ENCODE measurements around the gene ANK2. TPM values are rescaled to one million over a fixed set of nuclear protein-coding genes. Genes with fewer than 3 reads are reported as not detected.

Gene ANK2
- total and polyA plus RNA-seq, 4 donors, result 0.32 to 2.2 (median 1.0) TPM

- TF ChIP-seq, protein P1, sequence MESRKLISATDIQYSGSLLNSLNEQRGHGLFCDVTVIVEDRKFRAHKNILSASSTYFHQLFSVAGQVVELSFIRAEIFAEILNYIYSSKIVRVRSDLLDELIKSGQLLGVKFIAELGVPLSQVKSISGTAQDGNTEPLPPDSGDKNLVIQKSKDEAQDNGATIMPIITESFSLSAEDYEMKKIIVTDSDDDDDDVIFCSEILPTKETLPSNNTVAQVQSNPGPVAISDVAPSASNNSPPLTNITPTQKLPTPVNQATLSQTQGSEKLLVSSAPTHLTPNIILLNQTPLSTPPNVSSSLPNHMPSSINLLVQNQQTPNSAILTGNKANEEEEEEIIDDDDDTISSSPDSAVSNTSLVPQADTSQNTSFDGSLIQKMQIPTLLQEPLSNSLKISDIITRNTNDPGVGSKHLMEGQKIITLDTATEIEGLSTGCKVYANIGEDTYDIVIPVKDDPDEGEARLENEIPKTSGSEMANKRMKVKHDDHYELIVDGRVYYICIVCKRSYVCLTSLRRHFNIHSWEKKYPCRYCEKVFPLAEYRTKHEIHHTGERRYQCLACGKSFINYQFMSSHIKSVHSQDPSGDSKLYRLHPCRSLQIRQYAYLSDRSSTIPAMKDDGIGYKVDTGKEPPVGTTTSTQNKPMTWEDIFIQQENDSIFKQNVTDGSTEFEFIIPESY (IDR thresholded peaks at IDR 0.05), result no peak
- no peak for TF ChIP-seq HNF4A (conservative IDR thresholded peaks at IDR 0.05)
- TF ChIP-seq HNF4G (IDR thresholded peaks at IDR 0.05), result no peak
These were observed 267.4 kb downstream of the ANK2 start (continued) for GRCh38 chr4:113316879-113317278.

- no peak overlapping the region for H3K9ac ChIP-seq (ENCODE audit: low read depth in 1 of 2, low read length in 2 of 2)
- H3K27me3 ChIP-seq (ENCODE audit: control insufficient read depth in 4 of 4, insufficient read depth in 4 of 4, low read length in 3 of 4), result no peaks in the 10 kb centered on the region
- 92% methylated on average over 5 of the region's 5 CpGs for WGBS
- TF ChIP-seq HNF4A (conservative IDR thresholded peaks at IDR 0.05) (no peak), TAF1 (conservative IDR thresholded peaks at IDR 0.05) (no peak), RAD21 (IDR thresholded peaks at IDR 0.05) (no peak), ATF3 (IDR thresholded peaks at IDR 0.05) (no peak), EGR1 (IDR thresholded peaks at IDR 0.05; ENCODE audit: low read depth in 2 of 2) (no peak), RXRA (IDR thresholded peaks at IDR 0.05) (no peak), FOXA2 (IDR thresholded peaks at IDR 0.05) (no peak), YY1 (IDR thresholded peaks at IDR 0.05) (no peak), GABPA (IDR thresholded peaks at IDR 0.05 in 1 of 2, conservative IDR thresholded peaks at IDR 0.05 in 1 of 2) (no peak), FOXA1 (IDR thresholded peaks at IDR 0.05) (no peak), CTCF (IDR thresholded peaks at IDR 0.05; ENCODE audit: low read depth, low read length, missing input control) (no peak), JUND (IDR thresholded peaks at IDR 0.05) (no peak), HNF4G (IDR thresholded peaks at IDR 0.05) (no peak), MAX (IDR thresholded peaks at IDR 0.05) (no peak), NR2F2 (IDR thresholded peaks at IDR 0.05) (no peak)
- TF ChIP-seq, protein P1 (IDR thresholded peaks at IDR 0.05), result no peak
- TF ChIP-seq, protein P2, sequence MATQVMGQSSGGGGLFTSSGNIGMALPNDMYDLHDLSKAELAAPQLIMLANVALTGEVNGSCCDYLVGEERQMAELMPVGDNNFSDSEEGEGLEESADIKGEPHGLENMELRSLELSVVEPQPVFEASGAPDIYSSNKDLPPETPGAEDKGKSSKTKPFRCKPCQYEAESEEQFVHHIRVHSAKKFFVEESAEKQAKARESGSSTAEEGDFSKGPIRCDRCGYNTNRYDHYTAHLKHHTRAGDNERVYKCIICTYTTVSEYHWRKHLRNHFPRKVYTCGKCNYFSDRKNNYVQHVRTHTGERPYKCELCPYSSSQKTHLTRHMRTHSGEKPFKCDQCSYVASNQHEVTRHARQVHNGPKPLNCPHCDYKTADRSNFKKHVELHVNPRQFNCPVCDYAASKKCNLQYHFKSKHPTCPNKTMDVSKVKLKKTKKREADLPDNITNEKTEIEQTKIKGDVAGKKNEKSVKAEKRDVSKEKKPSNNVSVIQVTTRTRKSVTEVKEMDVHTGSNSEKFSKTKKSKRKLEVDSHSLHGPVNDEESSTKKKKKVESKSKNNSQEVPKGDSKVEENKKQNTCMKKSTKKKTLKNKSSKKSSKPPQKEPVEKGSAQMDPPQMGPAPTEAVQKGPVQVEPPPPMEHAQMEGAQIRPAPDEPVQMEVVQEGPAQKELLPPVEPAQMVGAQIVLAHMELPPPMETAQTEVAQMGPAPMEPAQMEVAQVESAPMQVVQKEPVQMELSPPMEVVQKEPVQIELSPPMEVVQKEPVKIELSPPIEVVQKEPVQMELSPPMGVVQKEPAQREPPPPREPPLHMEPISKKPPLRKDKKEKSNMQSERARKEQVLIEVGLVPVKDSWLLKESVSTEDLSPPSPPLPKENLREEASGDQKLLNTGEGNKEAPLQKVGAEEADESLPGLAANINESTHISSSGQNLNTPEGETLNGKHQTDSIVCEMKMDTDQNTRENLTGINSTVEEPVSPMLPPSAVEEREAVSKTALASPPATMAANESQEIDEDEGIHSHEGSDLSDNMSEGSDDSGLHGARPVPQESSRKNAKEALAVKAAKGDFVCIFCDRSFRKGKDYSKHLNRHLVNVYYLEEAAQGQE (IDR thresholded peaks at IDR 0.05), result no peak
- H3K4me3 ChIP-seq (ENCODE audit: low read depth in 1 of 3, low read length in 3 of 3), result no peak overlapping the region
- no peaks in the 10 kb centered on the region for H3K36me3 ChIP-seq (ENCODE audit: control insufficient read depth in 4 of 4, insufficient read depth in 3 of 4, low read depth in 1 of 4, low read length in 3 of 4)
- DNase-seq (ENCODE audit: low spot score), result no peak
- no peak overlapping the region for H3K27ac ChIP-seq (ENCODE audit: low read depth in 1 of 2, low read length in 2 of 2)
- no peaks in the 10 kb centered on the region for H3K4me1 ChIP-seq (ENCODE audit: control insufficient read depth in 4 of 4, insufficient read depth in 4 of 4, low read length in 3 of 4)
- no peaks in the 10 kb centered on the region for H3K9me3 ChIP-seq (ENCODE audit: control insufficient read depth in 4 of 4, low read length in 3 of 4)
These were observed 268.1 kb downstream of the ANK2 start for GRCh38 chr4:113317523-113317922.

Measured in liver (tissue), 9 donors.